ENCODE results near the gene SLC6A3.

SLC6A3 gene

DNA sequence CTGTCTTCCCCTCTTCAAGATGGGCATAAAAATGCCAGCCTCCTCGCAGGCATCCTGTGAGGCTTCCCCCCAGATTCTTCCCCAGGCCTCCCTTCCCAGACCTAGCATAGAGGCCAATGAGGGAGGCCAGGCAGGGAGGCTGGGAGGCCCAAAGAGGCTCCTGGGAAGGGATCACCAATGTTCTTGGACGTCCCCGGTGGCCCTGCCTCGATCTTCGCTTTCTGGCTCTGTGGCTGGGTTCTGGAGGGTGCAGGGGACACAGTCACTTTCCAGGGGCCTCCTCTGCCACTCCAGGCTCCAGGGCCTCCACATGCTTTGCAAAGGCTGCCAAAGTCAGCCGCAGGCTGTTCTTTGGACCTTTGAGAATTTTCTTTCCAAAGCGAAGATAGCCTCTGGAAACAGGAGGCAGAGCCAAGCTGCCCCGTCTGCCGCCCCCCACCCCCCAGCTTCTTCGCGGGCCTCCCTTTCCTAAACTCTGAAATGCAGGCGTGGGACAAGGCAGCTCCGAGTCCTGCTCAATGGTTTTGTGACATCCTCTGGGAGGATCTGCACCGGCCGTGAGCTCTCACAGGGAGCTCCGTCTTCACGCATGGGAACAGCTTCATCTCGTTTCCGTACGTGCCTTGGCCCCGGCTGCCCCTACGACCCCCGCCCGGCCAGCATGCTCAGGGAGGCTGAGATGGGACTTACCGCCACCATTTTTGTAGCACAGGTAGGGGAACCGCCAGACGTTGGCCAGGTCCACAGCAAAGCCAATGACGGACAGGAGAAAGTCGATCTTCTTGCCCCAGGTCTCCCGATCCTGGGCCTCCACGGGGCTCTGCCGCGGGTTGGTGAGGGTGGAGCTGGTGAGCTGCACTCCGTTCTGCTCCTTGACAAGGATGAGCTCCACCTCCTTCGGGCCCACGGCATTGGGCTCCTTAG is 2.8 kb downstream of the SLC6A3 start:
- H3K4me3 ChIP-seq (ENCODE audit: low read depth in 1 of 2, low read length in 2 of 2), result no peak overlapping the region
- no peaks in the 10 kb centered on the region for H3K36me3 ChIP-seq (ENCODE audit: control insufficient read depth in 1 of 2, insufficient read depth in 2 of 2, low read length in 2 of 2)
- peaks cover 22 to 24% of the 10 kb centered on the region in 2 donors for H3K27me3 ChIP-seq (ENCODE audit: control insufficient read depth in 1 of 2, insufficient read depth in 2 of 2, low read length in 2 of 2)
- no peaks in the 10 kb centered on the region for H3K9me3 ChIP-seq (ENCODE audit: control insufficient read depth in 1 of 2, low read length in 2 of 2)
- no peak overlapping the region for H3K9ac ChIP-seq (ENCODE audit: low read depth in 1 of 2, low read length in 2 of 2)
- no peak overlapping the region for H3K27ac ChIP-seq (ENCODE audit: low read depth, low read length)
- H3K4me1 ChIP-seq (ENCODE audit: control insufficient read depth in 1 of 2, insufficient read depth in 2 of 2, low read length in 2 of 2), result peaks cover 2 to 14% of the 10 kb centered on the region in 2 donors

GRCh38 chr5:1441166-1441865 is 3.9 kb downstream of the SLC6A3 start:
- Histone ChIP-seq H3K4me1 (ENCODE audit: control insufficient read depth in 1 of 2, insufficient read depth in 2 of 2, low read length in 2 of 2) (peaks cover 5 to 14% of the 10 kb centered on the region in 2 donors), H3K9ac (ENCODE audit: low read depth in 1 of 2, low read length in 2 of 2) (no peak overlapping the region), H3K27me3 (ENCODE audit: control insufficient read depth in 1 of 2, insufficient read depth in 2 of 2, low read length in 2 of 2) (peaks cover 22 to 24% of the 10 kb centered on the region in 2 donors)

DNA sequence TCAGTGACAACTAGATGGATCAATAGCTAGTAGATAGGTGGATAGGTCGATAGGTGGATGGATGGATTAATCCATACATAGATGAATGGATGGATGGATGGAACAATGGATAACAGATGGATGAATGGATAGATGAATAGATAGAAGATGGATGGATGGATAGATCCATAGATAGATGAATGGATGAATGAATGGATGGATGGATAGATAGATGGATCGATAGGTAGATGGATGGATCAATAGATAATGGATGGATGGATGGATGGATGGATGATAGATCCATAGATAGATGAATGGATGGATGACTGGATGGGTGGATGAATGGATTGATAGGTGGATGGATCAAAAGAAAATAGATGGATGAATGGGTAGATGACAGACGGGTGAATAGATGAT is 5.1 kb downstream of the SLC6A3 start:
- Histone ChIP-seq H3K27ac (ENCODE audit: low read depth, low read length) (no peak overlapping the region), H3K9ac (ENCODE audit: low read depth in 1 of 2, low read length in 2 of 2) (no peak overlapping the region), H3K36me3 (ENCODE audit: control insufficient read depth in 1 of 2, insufficient read depth in 2 of 2, low read length in 2 of 2) (no peaks in the 10 kb centered on the region), H3K4me1 (ENCODE audit: control insufficient read depth in 1 of 2, insufficient read depth in 2 of 2, low read length in 2 of 2) (peaks cover 5 to 14% of the 10 kb centered on the region in 2 donors), H3K4me3 (ENCODE audit: low read depth in 1 of 2, low read length in 2 of 2) (no peak overlapping the region), H3K27me3 (ENCODE audit: control insufficient read depth in 1 of 2, insufficient read depth in 2 of 2, low read length in 2 of 2) (peaks cover 22 to 24% of the 10 kb centered on the region in 2 donors), H3K9me3 (ENCODE audit: control insufficient read depth in 1 of 2, low read length in 2 of 2) (no peaks in the 10 kb centered on the region)

More at GRCh38 chr5:1441166-1441865, 3.9 kb downstream of the SLC6A3 start:
- no peak overlapping the region for H3K27ac ChIP-seq (ENCODE audit: low read depth, low read length)
- H3K4me3 ChIP-seq (ENCODE audit: low read depth in 1 of 2, low read length in 2 of 2), result no peak overlapping the region
- no peaks in the 10 kb centered on the region for H3K9me3 ChIP-seq (ENCODE audit: control insufficient read depth in 1 of 2, low read length in 2 of 2)
- no peaks in the 10 kb centered on the region for H3K36me3 ChIP-seq (ENCODE audit: control insufficient read depth in 1 of 2, insufficient read depth in 2 of 2, low read length in 2 of 2)

DNA sequence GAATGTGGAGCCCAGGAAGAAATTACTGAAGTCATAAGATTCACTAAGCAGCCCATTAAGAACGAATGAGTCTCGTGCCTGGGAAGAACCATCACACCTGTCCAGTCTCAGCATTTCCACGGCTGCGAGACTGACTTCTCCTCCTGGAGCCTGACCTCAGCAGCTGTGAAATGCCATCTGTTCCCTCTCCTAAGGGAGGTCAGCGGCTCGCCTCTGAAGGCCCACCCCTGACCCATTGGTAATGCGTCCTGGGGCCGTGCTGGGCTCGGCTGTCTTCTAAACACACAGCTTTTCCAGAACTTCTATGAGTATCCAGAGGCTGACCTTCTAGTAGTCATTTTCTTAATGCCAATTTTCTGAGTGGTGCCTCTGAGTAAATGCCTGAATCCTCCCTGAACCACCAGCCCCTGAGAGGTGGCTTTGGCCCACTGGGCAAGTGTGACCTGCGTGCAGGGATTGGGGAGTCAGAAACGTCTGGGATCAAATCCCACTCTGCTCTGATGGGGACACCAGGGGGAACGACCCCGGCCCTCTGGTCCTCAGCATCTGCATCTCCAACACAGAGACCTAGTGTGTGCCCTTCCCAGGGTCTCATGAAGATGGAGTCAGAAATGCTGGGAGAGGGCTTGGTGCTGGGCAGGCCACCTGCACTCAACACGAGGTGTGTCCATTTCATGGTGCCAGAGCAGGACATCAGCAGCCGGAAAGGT is 5.7 kb downstream of the SLC6A3 start:
- no peak overlapping the region for H3K4me3 ChIP-seq (ENCODE audit: low read depth in 1 of 2, low read length in 2 of 2)

DNA sequence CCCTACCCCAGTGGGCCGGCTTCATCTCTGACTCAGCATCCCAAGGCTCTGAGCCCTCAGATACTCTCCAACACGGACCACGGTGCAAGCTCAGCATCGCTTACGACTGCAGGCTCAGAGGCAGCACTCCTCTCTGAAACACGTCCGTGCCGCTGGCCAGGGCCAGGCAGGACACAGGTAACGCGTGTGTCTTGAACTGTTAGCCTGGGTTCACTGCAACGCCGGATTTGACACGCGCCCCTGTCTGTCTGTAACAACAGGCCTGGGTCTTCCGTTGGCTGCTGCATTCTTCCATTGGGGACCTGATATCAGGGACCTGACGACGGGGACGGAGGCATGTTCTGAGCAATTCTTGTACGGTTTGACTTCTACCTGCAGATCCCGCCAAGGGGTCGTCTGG is 6.4 kb downstream of the SLC6A3 start:
- H3K9ac ChIP-seq (ENCODE audit: low read depth in 1 of 2, low read length in 2 of 2), result no peak overlapping the region
- peaks cover 15 to 18% of the 10 kb centered on the region in 2 donors for H3K27me3 ChIP-seq (ENCODE audit: control insufficient read depth in 1 of 2, insufficient read depth in 2 of 2, low read length in 2 of 2)
- H3K36me3 ChIP-seq (ENCODE audit: control insufficient read depth in 1 of 2, insufficient read depth in 2 of 2, low read length in 2 of 2), result no peaks in the 10 kb centered on the region
- H3K9me3 ChIP-seq (ENCODE audit: control insufficient read depth in 1 of 2, low read length in 2 of 2), result no peaks in the 10 kb centered on the region
- H3K27ac ChIP-seq (ENCODE audit: low read depth, low read length), result no peak overlapping the region
- peaks cover 5 to 10% of the 10 kb centered on the region in 2 donors for H3K4me1 ChIP-seq (ENCODE audit: control insufficient read depth in 1 of 2, insufficient read depth in 2 of 2, low read length in 2 of 2)
- H3K4me3 ChIP-seq (ENCODE audit: low read depth in 1 of 2, low read length in 2 of 2), result no peak overlapping the region

More for the DNA sequence above, 5.7 kb downstream of the SLC6A3 start:
- H3K9me3 ChIP-seq (ENCODE audit: control insufficient read depth in 1 of 2, low read length in 2 of 2), result no peaks in the 10 kb centered on the region
- no peak overlapping the region for H3K27ac ChIP-seq (ENCODE audit: low read depth, low read length)
- H3K9ac ChIP-seq (ENCODE audit: low read depth in 1 of 2, low read length in 2 of 2), result no peak overlapping the region
- no peaks in the 10 kb centered on the region for H3K36me3 ChIP-seq (ENCODE audit: control insufficient read depth in 1 of 2, insufficient read depth in 2 of 2, low read length in 2 of 2)
- peaks cover 5 to 14% of the 10 kb centered on the region in 2 donors for H3K4me1 ChIP-seq (ENCODE audit: control insufficient read depth in 1 of 2, insufficient read depth in 2 of 2, low read length in 2 of 2)
- peaks cover 21 to 24% of the 10 kb centered on the region in 2 donors for H3K27me3 ChIP-seq (ENCODE audit: control insufficient read depth in 1 of 2, insufficient read depth in 2 of 2, low read length in 2 of 2)

- no peak overlapping the region for H3K27ac ChIP-seq (ENCODE audit: low read depth, low read length)
- H3K4me1 ChIP-seq (ENCODE audit: control insufficient read depth in 1 of 2, insufficient read depth in 2 of 2, low read length in 2 of 2), result peaks cover 5 to 10% of the 10 kb centered on the region in 2 donors
- H3K4me3 ChIP-seq (ENCODE audit: low read depth in 1 of 2, low read length in 2 of 2), result no peak overlapping the region
- H3K36me3 ChIP-seq (ENCODE audit: control insufficient read depth in 1 of 2, insufficient read depth in 2 of 2, low read length in 2 of 2), result no peaks in the 10 kb centered on the region
- H3K9me3 ChIP-seq (ENCODE audit: control insufficient read depth in 1 of 2, low read length in 2 of 2), result no peaks in the 10 kb centered on the region
- H3K27me3 ChIP-seq (ENCODE audit: control insufficient read depth in 1 of 2, insufficient read depth in 2 of 2, low read length in 2 of 2), result peaks cover 8 to 9% of the 10 kb centered on the region in 2 donors
- no peak overlapping the region for H3K9ac ChIP-seq (ENCODE audit: low read depth in 1 of 2, low read length in 2 of 2)
Observed at GRCh38 chr5:1437876-1438559, 7.2 kb downstream of the SLC6A3 start.

DNA sequence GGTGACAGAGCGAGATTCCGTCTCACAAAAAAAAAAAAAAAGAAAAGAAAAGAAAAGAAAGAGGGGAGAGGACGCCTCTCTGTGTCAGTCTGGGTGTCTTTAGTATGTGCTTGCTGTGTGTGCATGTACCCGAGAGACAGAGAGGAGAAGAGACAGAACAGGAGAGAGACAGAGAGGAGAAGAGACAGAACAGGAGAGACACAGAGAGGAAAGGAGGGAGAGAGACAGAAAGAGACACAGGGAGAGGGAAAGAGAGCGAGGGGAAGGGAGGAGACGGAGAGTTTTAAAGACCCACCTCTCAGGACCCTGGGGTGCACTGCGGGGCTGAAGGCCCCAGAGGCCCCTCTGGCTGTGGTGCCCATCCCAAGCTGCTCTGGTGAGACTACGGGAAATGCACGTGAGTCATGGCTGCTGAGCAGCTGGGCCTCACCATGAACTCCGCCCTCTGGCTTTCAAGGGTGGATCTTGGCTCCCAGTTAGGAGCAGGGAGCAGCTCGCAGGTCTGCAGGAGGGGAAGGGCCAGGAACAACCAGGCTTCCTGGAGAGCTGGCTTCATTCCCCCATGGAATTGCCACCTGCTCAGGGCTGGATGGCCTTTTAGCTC is 7.9 kb downstream of the SLC6A3 start:
- Histone ChIP-seq H3K9ac (ENCODE audit: low read depth in 1 of 2, low read length in 2 of 2) (no peak overlapping the region), H3K27me3 (ENCODE audit: control insufficient read depth in 1 of 2, insufficient read depth in 2 of 2, low read length in 2 of 2) (peaks cover 4 to 5% of the 10 kb centered on the region in 2 donors), H3K4me1 (ENCODE audit: control insufficient read depth in 1 of 2, insufficient read depth in 2 of 2, low read length in 2 of 2) (peaks cover 5 to 10% of the 10 kb centered on the region in 2 donors), H3K36me3 (ENCODE audit: control insufficient read depth in 1 of 2, insufficient read depth in 2 of 2, low read length in 2 of 2) (no peaks in the 10 kb centered on the region), H3K27ac (ENCODE audit: low read depth, low read length) (no peak overlapping the region), H3K9me3 (ENCODE audit: control insufficient read depth in 1 of 2, low read length in 2 of 2) (no peaks in the 10 kb centered on the region), H3K4me3 (ENCODE audit: low read depth in 1 of 2, low read length in 2 of 2) (no peak overlapping the region)

DNA sequence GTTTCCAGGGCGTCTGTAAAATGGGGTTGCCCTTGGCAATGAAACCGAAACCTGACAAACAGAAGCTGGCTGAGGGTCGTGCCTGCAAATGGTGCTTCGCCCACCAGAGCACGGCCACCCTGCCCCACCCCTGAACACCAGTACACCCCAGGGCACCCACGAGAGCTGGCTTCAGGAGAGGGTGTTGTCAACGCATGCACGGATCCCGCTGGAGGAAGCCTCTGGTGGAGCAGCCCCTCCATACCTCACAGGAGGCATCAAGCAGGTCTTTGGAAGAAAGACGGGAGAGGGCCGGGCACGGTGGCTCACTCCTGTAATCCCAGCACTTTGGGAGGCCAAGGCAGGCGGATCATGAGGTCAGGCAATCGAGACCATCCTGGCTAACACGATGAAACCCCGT is 8.6 kb downstream of the SLC6A3 start:
- Histone ChIP-seq H3K27me3 (ENCODE audit: control insufficient read depth in 1 of 2, insufficient read depth in 2 of 2, low read length in 2 of 2) (peaks cover 2 to 5% of the 10 kb centered on the region in 2 donors), H3K27ac (ENCODE audit: low read depth, low read length) (no peak overlapping the region), H3K36me3 (ENCODE audit: control insufficient read depth in 1 of 2, insufficient read depth in 2 of 2, low read length in 2 of 2) (no peaks in the 10 kb centered on the region), H3K4me3 (ENCODE audit: low read depth in 1 of 2, low read length in 2 of 2) (no peak overlapping the region), H3K4me1 (ENCODE audit: control insufficient read depth in 1 of 2, insufficient read depth in 2 of 2, low read length in 2 of 2) (peaks cover 5 to 10% of the 10 kb centered on the region in 2 donors), H3K9ac (ENCODE audit: low read depth in 1 of 2, low read length in 2 of 2) (no peak overlapping the region), H3K9me3 (ENCODE audit: control insufficient read depth in 1 of 2, low read length in 2 of 2) (no peaks in the 10 kb centered on the region)

DNA sequence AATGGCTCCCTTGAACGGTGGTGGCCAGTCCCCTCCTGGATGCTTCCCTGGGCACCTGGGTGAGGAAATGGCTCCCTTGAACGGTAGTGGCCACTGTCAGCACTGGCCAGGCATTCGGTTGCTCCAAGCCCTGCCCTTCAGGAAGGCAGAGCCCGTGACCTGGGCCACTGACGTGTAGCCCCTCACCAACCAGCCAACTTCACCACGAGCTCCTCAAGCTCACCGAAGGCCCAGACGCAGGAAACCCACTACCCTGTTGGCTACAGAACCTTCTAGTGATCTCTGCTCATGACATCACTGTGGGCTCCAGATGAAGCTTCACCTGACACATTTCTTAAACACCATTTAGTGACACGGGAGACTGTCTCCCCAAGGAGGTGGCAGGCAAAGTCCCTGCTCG is 9.2 kb downstream of the SLC6A3 start:
- peaks cover 5 to 10% of the 10 kb centered on the region in 2 donors for H3K4me1 ChIP-seq (ENCODE audit: control insufficient read depth in 1 of 2, insufficient read depth in 2 of 2, low read length in 2 of 2)
- H3K36me3 ChIP-seq (ENCODE audit: control insufficient read depth in 1 of 2, insufficient read depth in 2 of 2, low read length in 2 of 2), result no peaks in the 10 kb centered on the region
- H3K9ac ChIP-seq (ENCODE audit: low read depth in 1 of 2, low read length in 2 of 2), result no peak overlapping the region
- no peaks in the 10 kb centered on the region for H3K9me3 ChIP-seq (ENCODE audit: control insufficient read depth in 1 of 2, low read length in 2 of 2)
- H3K27ac ChIP-seq (ENCODE audit: low read depth, low read length), result no peak overlapping the region
- peaks cover 0 to 5% of the 10 kb centered on the region in 2 donors for H3K27me3 ChIP-seq (ENCODE audit: control insufficient read depth in 1 of 2, insufficient read depth in 2 of 2, low read length in 2 of 2)
- no peak overlapping the region for H3K4me3 ChIP-seq (ENCODE audit: low read depth in 1 of 2, low read length in 2 of 2)
